Calu3 (cell line): ENCODE data around the gene TMEM169. TPM values are rescaled to one million over a fixed set of nuclear protein-coding genes. Genes with fewer than 3 reads are reported as not detected.

Source experiments
- BruUV-seq: library from RNA; stranded (reverse); fragments of 400-500 nt; replicated peaks from 2 replicates; lab custom pipeline; 2021; lab: Mats Ljungman, UMichigan
- CTCF ChIA-PET: fragments of 300-600 bp; sonication (Branson Sonifier 250); formaldehyde crosslinking; loops from one replicate; lab custom pipeline; 2022; ENCODE audit warnings: antibody characterized with exemption; lab: Charles Lee
- DNase-seq: peaks from one replicate; pipeline ENCODE4 v3.0.0; 2022
- H3K27ac Mint-ChIP-seq: one replicate; pipeline ENCODE4 v1.8.0; 2022; ENCODE audit warnings: mixed read lengths; ENCODE audit not compliant: unreplicated experiment
- H3K27me3 Mint-ChIP-seq: one replicate; pipeline ENCODE4 v1.8.0; 2022; ENCODE audit warnings: mixed read lengths; ENCODE audit not compliant: unreplicated experiment
- H3K36me3 Mint-ChIP-seq: one replicate; pipeline ENCODE4 v1.8.0; 2022; ENCODE audit warnings: mild to moderate bottlenecking, moderate library complexity, mixed read lengths; ENCODE audit not compliant: insufficient read depth, unreplicated experiment
- H3K4me1 Mint-ChIP-seq: one replicate; pipeline ENCODE4 v1.8.0; 2022; ENCODE audit warnings: mild to moderate bottlenecking, low read depth, mixed read lengths; ENCODE audit not compliant: unreplicated experiment
- H3K4me3 Mint-ChIP-seq: one replicate; pipeline ENCODE4 v1.8.0; 2022; ENCODE audit warnings: mild to moderate bottlenecking, low read depth, moderate library complexity, mixed read lengths; ENCODE audit not compliant: unreplicated experiment
- H3K9me3 Mint-ChIP-seq: one replicate; pipeline ENCODE4 v1.8.0; 2022; ENCODE audit warnings: low read depth, mixed read lengths; ENCODE audit not compliant: unreplicated experiment
- intact Hi-C: fragments of 100-400 bp; cut with micrococcal nuclease; formaldehyde crosslinking; loops from one replicate; pipeline ENCODE4 v1.10.0; 2022; ENCODE audit not compliant: unreplicated experiment
- total RNA-seq: library from RNA; stranded (reverse); gene quantifications from 2 replicates; pipeline ENCODE4 v1.2.3, GENCODE V29; 2022
- TF ChIP-seq, protein P1 (sequence below): fragments of 200-600 bp; IDR thresholded peaks from one replicate; pipeline ENCODE4 v1.8.0; 2022; ENCODE audit warnings: antibody characterized with exemption; ENCODE audit not compliant: unreplicated experiment

Gene TMEM169
- total RNA-seq, 1 experiment from 2014 or later = 9.0 TPM

DNA sequence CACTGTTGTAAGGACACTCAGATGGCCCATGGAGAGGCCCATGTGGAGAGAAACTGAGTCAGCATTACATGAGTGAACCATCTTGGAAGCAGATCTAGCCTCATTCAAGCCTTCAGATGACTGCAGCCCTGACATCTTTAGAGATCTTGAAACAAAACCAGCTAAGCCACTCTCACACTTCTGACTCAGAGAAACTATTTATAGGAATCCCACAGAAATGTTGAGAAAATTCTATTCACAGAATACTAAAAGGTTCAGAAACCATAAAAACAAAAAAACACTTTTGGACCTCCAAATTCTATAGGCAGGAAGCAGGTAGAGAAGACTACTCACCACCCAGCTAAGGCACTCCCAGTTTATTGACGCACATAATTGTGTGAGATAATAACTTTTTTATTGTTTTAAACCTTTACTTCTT lies 8.7 kb downstream of the TMEM169 start:
- BruUV-seq = no TSS peak
- no peak overlapping the region for H3K4me3 Mint-ChIP-seq
- CTCF ChIA-PET = no interaction called here
- H3K36me3 Mint-ChIP-seq = peaks cover 5% of the 10 kb centered on the region
- H3K27ac Mint-ChIP-seq = no peak overlapping the region
- TF ChIP-seq, protein P1, sequence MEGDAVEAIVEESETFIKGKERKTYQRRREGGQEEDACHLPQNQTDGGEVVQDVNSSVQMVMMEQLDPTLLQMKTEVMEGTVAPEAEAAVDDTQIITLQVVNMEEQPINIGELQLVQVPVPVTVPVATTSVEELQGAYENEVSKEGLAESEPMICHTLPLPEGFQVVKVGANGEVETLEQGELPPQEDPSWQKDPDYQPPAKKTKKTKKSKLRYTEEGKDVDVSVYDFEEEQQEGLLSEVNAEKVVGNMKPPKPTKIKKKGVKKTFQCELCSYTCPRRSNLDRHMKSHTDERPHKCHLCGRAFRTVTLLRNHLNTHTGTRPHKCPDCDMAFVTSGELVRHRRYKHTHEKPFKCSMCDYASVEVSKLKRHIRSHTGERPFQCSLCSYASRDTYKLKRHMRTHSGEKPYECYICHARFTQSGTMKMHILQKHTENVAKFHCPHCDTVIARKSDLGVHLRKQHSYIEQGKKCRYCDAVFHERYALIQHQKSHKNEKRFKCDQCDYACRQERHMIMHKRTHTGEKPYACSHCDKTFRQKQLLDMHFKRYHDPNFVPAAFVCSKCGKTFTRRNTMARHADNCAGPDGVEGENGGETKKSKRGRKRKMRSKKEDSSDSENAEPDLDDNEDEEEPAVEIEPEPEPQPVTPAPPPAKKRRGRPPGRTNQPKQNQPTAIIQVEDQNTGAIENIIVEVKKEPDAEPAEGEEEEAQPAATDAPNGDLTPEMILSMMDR = no peak
- no peaks in the 10 kb centered on the region for H3K9me3 Mint-ChIP-seq
- intact Hi-C loops = no loop called here
- H3K27me3 Mint-ChIP-seq = no peaks in the 10 kb centered on the region
- peaks cover 29% of the 10 kb centered on the region for H3K4me1 Mint-ChIP-seq
- no peak for DNase-seq

DNA sequence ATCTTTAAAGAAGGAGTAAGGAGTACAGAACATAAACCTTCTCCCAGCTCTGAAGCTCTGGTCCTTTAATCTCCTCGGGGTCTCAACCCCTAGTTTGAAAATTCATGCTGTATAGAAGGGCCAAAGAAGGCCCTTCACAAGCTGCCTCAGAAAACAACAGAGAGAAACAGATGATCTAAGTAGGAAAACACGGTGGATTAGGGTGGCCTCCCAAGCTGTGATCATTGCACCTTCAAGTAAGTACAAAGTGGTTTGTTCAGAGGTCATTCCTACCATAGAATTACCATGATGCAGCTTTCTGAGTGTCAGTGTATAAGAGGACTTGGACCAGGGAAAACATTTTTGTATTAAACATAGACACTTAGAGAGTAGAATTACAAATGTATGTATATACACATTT lies 10.9 kb downstream of the TMEM169 start:
- peaks cover 18% of the 10 kb centered on the region for H3K4me1 Mint-ChIP-seq
- H3K36me3 Mint-ChIP-seq = no peaks in the 10 kb centered on the region
- TF ChIP-seq, protein P1 = no peak
- CTCF ChIA-PET = no interaction called here
- H3K9me3 Mint-ChIP-seq = no peaks in the 10 kb centered on the region
- DNase-seq = no peak
- H3K27me3 Mint-ChIP-seq = no peaks in the 10 kb centered on the region
- H3K4me3 Mint-ChIP-seq = no peak overlapping the region
- no peak overlapping the region for H3K27ac Mint-ChIP-seq
- intact Hi-C loops = no loop called here
- no TSS peak for BruUV-seq

DNA sequence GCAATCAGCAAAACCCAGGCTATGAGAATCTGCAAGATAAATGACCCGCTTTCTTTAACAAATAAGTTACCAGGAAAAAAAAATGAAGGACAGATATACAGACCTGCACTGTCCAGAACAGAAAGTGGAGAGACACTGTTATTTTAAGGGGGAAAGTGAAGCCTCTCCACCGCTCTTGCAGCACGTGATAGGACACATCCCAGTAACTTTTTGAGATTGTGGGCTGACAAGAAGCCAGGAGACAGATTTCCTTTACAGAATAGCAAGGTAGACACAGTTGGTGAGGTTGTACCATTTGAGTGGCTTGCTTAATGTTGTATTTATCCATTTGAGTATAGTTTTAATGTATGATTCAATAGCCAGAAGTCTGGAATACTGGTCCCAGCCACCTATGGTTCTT lies 13.0 kb downstream of the TMEM169 start:
- Mint-ChIP-seq H3K27me3 (no peaks in the 10 kb centered on the region), H3K9me3 (no peaks in the 10 kb centered on the region), H3K4me3 (no peak overlapping the region), H3K27ac (no peak overlapping the region), H3K4me1 (peaks cover 8% of the 10 kb centered on the region), H3K36me3 (no peaks in the 10 kb centered on the region)
- no TSS peak for BruUV-seq
- CTCF ChIA-PET = interaction anchor here (0.6 kb wide), 1 partner anchor 25 kb away, joined by 5 read pairs; no protein-coding TSS in a partner anchor
- intact Hi-C loops = no loop called here
- no peak for DNase-seq
- TF ChIP-seq, protein P1 = no peak

DNA sequence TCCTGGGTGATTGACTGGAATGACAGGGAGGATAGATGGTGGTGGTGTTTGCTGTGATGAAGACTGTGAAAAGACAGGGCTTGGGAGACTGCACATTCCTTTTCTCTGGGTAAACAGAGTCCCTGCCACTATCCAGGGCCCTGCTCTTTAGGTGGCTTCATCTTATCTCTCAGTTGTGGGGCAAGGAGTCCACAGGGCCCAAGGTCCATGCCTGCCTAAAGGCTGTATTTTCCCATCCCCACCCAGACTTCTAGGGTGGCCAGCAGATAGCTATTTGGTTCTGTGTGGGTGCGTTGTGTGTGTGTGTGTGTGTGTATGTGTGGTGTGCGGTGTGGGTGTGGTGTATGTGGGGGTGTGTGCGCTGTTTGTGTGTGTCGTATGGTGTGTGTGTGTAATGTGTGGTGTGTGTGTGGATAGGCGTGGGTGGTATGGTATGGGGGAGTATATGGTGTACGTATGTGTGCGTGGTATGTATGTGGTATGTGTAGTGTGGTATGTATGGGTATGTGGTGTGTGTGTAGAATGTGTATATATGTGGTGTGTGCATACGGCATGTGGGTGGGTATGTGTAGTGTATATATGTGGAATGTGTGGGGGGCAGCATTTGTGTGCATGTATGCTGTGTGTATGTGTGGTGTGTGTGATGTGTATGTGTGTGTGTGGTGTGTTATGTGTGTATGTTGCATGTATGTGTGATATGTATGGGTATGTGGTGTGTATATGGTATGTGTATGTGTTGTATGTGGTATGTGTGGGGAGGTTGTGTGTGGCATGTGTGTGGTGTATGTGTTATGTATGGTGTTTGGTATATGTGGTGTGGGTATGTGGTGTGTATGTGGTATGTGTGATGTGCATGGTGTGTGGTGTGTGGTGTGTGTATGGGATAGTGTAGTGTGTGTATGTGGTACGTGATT lies 17.0 kb downstream of the TMEM169 start:
- Mint-ChIP-seq H3K9me3 (no peaks in the 10 kb centered on the region), H3K4me3 (no peak overlapping the region), H3K4me1 (no peaks in the 10 kb centered on the region), H3K27ac (no peak overlapping the region), H3K27me3 (no peaks in the 10 kb centered on the region), H3K36me3 (no peaks in the 10 kb centered on the region)
- DNase-seq = no peak
- no TSS peak for BruUV-seq
- CTCF ChIA-PET = no interaction called here
- TF ChIP-seq, protein P1 = no peak
- intact Hi-C loops = no loop called here
